Ishikawa (cell line): ENCODE results near the gene PHOSPHO1.

Experiments
- CEBPB ChIP-seq: IDR thresholded peaks from 2 replicates; pipeline ENCODE4 v1.6.1; 2012
- CREB1 ChIP-seq: IDR thresholded peaks from 2 replicates; pipeline ENCODE4 v1.6.1; 2012; ENCODE audit warnings: low read depth
- EGR1 ChIP-seq: IDR thresholded peaks from 2 replicates; pipeline ENCODE4 v1.6.1; 2012
- EP300 ChIP-seq: IDR thresholded peaks from 2 replicates; pipeline ENCODE4 v1.6.1; 2012; ENCODE audit warnings: borderline replicate concordance
- FOXM1 ChIP-seq: IDR thresholded peaks from 2 replicates; pipeline ENCODE4 v1.6.1; 2012; ENCODE audit warnings: low read depth, borderline replicate concordance
- NFIC ChIP-seq: IDR thresholded peaks from 2 replicates; pipeline ENCODE4 v1.6.1; 2012
- RAD21 ChIP-seq: IDR thresholded peaks from 2 replicates; pipeline ENCODE4 v1.6.1; 2012; ENCODE audit warnings: low read depth
- TAF1 ChIP-seq: IDR thresholded peaks from 2 replicates; pipeline ENCODE4 v1.6.1; 2012; ENCODE audit warnings: low read depth, mild to moderate bottlenecking
- TCF12 ChIP-seq: IDR thresholded peaks from 2 replicates; pipeline ENCODE4 v1.6.1; 2012; ENCODE audit warnings: low read depth
- TEAD4 ChIP-seq: IDR thresholded peaks from 2 replicates; pipeline ENCODE4 v1.6.1; 2012
- YY1 ChIP-seq: IDR thresholded peaks from 2 replicates; pipeline ENCODE4 v1.6.1; 2012; ENCODE audit warnings: low read depth
- ZBTB7A ChIP-seq: IDR thresholded peaks from 2 replicates; pipeline ENCODE4 v1.6.1; 2012; ENCODE audit warnings: low read depth
- TF ChIP-seq, protein P1 (sequence below): IDR thresholded peaks from 2 replicates; pipeline ENCODE4 v1.6.1; 2012
- TF ChIP-seq, protein P2 (sequence below): IDR thresholded peaks from 2 replicates; pipeline ENCODE4 v1.6.1; 2012; ENCODE audit warnings: low read depth, mild to moderate bottlenecking
- TF ChIP-seq, protein P3 (sequence below): IDR thresholded peaks from 2 replicates; pipeline ENCODE4 v1.6.1; 2012

PHOSPHO1 gene

DNA sequence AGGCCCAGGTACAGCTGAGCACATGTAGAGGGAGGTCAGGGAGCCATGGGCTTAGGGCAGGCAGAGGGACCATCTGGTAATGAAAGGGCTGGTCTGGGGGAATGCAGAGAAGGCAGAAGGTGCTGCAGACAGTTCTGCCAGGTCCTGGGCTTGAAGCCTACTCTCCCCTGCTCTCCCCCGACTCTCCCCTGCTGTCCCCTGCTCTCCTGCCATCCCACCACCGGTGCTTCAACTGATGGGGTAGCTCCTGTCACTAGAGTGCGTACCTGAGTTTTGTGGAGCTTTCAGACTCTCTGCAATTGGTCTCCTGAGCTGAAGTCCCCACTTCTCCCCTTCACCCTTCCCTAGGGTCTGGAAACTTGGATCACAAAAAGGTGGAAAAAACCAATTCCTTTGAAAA is 37.3 kb upstream of the PHOSPHO1 start:
- TF ChIP-seq YY1 (no peak), EGR1 (no peak), EP300 (no peak), TAF1 (no peak), FOXM1 (no peak), TCF12 (no peak), CREB1 (no peak)
- TF ChIP-seq, protein P1, sequence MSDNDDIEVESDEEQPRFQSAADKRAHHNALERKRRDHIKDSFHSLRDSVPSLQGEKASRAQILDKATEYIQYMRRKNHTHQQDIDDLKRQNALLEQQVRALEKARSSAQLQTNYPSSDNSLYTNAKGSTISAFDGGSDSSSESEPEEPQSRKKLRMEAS = no peak
- TF ChIP-seq, protein P2, sequence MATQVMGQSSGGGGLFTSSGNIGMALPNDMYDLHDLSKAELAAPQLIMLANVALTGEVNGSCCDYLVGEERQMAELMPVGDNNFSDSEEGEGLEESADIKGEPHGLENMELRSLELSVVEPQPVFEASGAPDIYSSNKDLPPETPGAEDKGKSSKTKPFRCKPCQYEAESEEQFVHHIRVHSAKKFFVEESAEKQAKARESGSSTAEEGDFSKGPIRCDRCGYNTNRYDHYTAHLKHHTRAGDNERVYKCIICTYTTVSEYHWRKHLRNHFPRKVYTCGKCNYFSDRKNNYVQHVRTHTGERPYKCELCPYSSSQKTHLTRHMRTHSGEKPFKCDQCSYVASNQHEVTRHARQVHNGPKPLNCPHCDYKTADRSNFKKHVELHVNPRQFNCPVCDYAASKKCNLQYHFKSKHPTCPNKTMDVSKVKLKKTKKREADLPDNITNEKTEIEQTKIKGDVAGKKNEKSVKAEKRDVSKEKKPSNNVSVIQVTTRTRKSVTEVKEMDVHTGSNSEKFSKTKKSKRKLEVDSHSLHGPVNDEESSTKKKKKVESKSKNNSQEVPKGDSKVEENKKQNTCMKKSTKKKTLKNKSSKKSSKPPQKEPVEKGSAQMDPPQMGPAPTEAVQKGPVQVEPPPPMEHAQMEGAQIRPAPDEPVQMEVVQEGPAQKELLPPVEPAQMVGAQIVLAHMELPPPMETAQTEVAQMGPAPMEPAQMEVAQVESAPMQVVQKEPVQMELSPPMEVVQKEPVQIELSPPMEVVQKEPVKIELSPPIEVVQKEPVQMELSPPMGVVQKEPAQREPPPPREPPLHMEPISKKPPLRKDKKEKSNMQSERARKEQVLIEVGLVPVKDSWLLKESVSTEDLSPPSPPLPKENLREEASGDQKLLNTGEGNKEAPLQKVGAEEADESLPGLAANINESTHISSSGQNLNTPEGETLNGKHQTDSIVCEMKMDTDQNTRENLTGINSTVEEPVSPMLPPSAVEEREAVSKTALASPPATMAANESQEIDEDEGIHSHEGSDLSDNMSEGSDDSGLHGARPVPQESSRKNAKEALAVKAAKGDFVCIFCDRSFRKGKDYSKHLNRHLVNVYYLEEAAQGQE = no peak

DNA sequence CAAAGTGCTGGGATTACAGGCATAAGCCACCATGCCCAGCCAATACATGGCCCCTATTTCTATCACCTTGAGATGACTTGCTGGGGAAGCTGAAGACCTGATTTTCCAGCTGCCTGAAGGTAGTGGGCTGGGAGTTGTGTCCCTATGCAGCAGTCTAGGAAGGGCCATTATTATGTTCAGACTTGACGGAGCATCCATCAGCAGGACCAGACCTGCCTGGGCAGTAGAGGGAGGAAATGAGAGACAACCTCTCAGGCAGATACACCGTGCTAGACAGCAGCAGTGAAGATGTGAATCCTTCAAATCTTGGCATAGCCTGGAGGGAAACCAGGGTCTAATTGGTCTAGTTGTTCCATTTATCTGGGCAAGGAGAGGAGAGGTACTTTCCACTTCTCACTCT is 35.6 kb upstream of the PHOSPHO1 start:
- no peak for TF ChIP-seq ZBTB7A

DNA sequence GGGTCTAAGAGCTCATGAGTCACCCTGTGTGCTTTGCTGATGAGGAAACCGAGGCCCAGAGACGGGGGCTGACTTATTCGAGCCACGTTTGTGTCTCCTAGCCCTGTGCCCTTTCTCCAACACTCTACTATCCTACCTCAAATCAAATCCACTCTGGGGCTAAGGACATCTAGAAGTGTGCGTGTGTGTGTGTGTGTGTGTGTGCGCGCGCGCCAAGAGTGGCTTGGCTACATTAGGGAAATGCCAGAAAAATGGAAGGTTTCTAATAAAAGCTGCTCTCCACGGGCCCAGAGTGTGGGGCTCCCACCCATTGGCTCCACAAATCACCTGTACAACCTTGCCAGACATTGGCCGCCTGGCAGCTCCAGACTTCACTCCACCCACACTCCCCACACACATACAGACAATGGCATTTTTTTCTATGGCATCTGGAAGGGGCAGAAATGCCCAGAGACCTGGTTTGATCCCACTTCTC is 30.3 kb upstream of the PHOSPHO1 start:
- TF ChIP-seq EP300 (no peak), YY1 (0 out of 2 replicates have a peak, but pooled peaks have one; percentile 8), ZBTB7A (no peak)
- TF ChIP-seq, protein P1 = 0 out of 2 replicates have a peak, but pooled peaks have one; percentile 29

DNA sequence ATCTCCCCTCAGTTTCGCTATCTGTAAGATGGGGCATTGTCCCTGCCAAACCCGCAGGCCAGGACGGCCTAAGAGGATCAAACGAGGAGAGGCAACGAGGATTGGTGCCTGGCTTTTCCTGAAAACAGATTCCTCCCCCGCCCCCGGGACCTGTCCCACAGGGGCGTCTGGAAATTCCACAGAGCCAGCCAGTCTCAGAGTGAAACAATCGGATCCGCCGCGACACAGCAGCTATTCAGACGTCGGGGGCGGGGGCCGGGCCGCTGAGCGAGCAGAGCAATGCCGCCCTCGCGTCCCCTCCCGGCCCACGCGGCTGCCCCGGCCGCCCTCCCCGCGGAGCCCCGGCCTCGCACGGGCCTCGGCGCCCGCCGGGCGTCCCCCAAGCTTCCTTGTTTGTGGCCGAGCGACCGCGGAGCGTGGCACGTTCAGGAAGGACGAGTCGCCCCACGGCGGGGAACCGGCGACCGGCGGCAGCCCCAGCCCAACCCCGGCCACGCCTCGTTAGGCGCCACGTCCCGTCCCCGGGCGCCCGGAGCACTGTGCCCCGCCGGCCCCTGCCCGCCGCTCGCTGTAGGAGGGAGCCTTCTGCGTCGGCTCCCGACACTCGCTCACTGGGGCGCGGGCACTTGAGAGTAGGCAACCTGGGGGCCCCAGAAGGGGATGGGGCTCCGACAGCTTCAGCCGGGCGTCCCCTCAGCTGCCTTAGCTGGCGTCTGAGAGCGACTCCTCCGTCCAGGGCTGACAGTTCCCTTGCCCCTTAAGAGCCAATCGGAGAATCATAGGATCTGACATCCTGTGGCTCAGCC is 29.6 kb upstream of the PHOSPHO1 start:
- TF ChIP-seq YY1 = peak; percentile 26; the same call in 1 of the 2 replicates
- TF ChIP-seq NFIC = 0 out of 2 replicates have a peak, but pooled peaks have one; percentile 16
- TF ChIP-seq TCF12 = peak; percentile 58
- TF ChIP-seq FOXM1 = no peak
- TF ChIP-seq EGR1 = peak; percentile 62
- TF ChIP-seq, protein P1 = peak; percentile 52; the same call in 1 of the 2 replicates
- peak; percentile 70 for TF ChIP-seq TEAD4
- TF ChIP-seq, protein P2 = no peak
- TF ChIP-seq CEBPB = 0 out of 2 replicates have a peak, but pooled peaks have one; percentile 5
- TF ChIP-seq ZBTB7A = peak; percentile 74

DNA sequence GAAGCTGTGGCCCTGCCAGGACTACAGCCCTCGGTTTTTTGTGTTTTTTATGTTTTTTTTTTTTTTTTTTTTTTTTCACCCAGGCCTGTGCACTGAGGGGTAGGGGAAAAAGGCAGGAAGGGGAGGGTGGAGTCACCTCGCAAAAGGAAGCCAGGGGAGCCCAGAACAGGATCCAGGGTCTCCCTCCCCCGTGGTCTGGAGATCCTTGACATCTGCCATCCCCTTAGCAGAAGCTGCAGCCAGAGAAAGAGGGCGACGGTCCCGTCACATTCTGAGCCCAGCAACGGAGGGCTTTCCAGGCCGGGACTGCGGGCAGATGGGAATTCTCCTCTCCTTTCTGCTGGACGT is 29.1 kb upstream of the PHOSPHO1 start:
- TF ChIP-seq FOXM1 (no peak), CREB1 (no peak), RAD21 (no peak), YY1 (no peak), TEAD4 (no peak), EGR1 (no peak), TAF1 (no peak), EP300 (no peak), ZBTB7A (no peak), TCF12 (no peak), NFIC (no peak), CEBPB (no peak)
- TF ChIP-seq, protein P2 = no peak
- TF ChIP-seq, protein P1 = no peak
- TF ChIP-seq, protein P3, sequence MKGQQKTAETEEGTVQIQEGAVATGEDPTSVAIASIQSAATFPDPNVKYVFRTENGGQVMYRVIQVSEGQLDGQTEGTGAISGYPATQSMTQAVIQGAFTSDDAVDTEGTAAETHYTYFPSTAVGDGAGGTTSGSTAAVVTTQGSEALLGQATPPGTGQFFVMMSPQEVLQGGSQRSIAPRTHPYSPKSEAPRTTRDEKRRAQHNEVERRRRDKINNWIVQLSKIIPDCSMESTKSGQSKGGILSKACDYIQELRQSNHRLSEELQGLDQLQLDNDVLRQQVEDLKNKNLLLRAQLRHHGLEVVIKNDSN = no peak
